ENCODE measurements around the gene DMRT2.

DNA sequence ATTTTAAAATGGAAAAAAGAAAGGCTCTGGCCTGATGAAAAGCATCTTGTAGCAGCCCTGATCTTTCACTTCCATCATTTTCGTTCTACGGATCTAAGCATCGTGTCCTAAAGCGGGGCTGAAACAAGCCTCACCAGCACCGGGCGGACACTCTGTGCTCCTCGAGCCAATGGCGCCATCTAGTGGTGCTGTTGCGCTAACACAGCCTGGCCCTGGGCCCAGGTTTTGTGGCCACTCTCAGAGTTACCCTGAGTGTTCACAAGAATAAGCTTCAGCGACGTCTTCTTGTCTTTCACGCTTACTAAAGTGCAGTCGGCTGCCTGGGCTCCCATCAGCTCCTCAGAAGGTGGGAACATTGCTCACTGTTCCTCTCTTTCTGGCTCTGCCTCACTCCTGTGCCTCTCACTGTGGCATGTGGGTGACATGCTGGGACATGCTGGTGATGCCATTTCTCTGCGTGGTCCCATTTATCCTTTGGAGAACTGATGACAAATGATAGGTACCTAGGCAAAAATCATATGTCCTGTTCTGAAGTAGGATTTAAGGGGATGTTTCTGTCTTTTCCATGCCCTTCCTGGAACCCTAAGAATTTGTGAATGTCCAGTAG is 41.0 kb upstream of the DMRT2 start:
- TF ChIP-seq EZH2phosphoT487 (IDR thresholded peaks at IDR 0.05; ENCODE audit: insufficient read depth, low read depth) (no peak), EZH2 (IDR thresholded peaks at IDR 0.05; ENCODE audit: insufficient read depth, poor library complexity, severe bottlenecking) (no peak)
